Measurements from ENCODE around the gene CYP2J2. TPM values are rescaled to one million over a fixed set of nuclear protein-coding genes. Genes with fewer than 3 reads are reported as not detected.

The CYP2J2 gene
- total and polyA plus RNA-seq, 2 donors (not counting 1 experiment from before 2014, with no cell fraction given): 0.34 to 0.91 TPM

DNA sequence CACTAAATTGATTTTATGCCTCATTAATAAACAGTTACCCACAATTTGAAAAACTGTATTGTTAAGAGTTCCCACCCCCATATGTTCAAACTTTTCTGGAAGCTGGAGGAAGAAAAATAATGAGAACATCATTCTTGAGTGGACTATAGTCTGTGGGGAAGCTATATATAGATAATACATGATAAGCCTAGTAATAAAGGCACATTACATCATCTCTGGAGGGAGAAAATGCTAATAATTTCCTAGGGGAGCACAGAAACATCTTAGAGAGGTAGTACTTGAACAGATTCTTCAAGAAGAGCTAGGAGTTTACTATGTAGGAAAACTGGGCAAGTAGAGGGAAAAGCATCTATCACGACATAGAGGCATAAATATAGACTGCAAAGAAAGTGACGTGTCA, 19.6 kb downstream of the CYP2J2 start:
- no peak for DNase-seq
- H3K4me3 ChIP-seq (ENCODE audit: control extremely low read depth in 1 of 5, extremely low read depth in 1 of 5, insufficient read depth in 1 of 5, low read depth in 2 of 5, low read length in 4 of 5): no peak overlapping the region
- CTCF ChIA-PET: no interaction called here

DNA sequence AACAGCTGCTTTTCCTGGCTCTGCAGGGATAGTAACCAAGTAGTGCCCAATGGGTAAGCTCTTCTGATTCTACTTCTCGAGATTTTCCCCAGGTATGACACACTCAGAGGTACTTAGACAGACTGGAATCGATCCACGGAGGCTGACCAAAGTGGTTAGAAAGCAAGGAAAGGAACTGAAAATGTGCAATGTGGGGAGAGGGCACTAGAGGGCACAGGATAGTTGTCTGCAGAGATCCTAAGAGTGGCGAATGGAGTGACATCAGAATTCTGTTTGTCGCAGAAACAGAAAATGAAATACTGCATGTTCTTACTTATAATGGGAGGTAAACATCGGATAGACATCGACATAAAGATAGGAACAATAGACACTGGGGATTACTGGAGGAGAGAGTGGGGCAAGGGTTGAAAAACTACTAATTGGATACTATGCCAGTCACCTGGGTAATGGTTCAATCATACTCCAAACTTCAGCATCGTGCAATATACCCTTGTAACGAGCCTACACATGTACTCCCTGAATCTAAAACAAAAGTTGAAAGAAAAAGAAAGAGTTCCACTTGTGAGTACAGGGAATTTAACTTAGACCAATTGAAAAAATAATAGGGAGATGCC, 23.3 kb downstream of the CYP2J2 start:
- CTCF ChIA-PET: interaction anchor here (0.6 to 2.9 kb wide), 6 partner anchors 7 to 1154 kb away, joined by 3 to 30 read pairs (median 5); no protein-coding TSS in a partner anchor
- 42% methylated on average over 4 of the region's 9 CpGs for WGBS (ENCODE audit: insufficient coverage)

More for the DNA sequence above, 19.6 kb downstream of the CYP2J2 start:
- WGBS (ENCODE audit: insufficient coverage): 100% methylated on average over 2 of the region's 2 CpGs
- H3K27ac ChIP-seq (ENCODE audit: low read length in 2 of 2): no peak overlapping the region
- no peaks in the 10 kb centered on the region for H3K79me2 ChIP-seq (ENCODE audit: control insufficient read depth, insufficient read depth, low read length)
- H3K27ac Mint-ChIP-seq: no peak overlapping the region
- H3K4me3 Mint-ChIP-seq: no peak overlapping the region
- H3K27me3 Mint-ChIP-seq: peaks cover 1% of the 10 kb centered on the region
- H3K9ac ChIP-seq (ENCODE audit: low read length): no peak overlapping the region
- no peaks in the 10 kb centered on the region for H4K20me1 ChIP-seq (ENCODE audit: control insufficient read depth, insufficient read depth, low read length, poor library complexity, severe bottlenecking)
- H3K9me3 Mint-ChIP-seq (ENCODE audit: insufficient read depth): no peaks in the 10 kb centered on the region
- no peaks in the 10 kb centered on the region for H3K36me3 ChIP-seq (replicated peaks in 1 of 2; ENCODE audit: control extremely low read depth in 1 of 2, control insufficient read depth in 1 of 2, extremely low read depth in 1 of 2, insufficient read depth in 2 of 2, low read length in 1 of 2)
- no peaks in the 10 kb centered on the region for H3K9me3 ChIP-seq (ENCODE audit: control extremely low read depth in 1 of 3, control insufficient read depth in 2 of 3, insufficient read depth in 1 of 3, low read length in 2 of 3)
- TF ChIP-seq, protein P1, sequence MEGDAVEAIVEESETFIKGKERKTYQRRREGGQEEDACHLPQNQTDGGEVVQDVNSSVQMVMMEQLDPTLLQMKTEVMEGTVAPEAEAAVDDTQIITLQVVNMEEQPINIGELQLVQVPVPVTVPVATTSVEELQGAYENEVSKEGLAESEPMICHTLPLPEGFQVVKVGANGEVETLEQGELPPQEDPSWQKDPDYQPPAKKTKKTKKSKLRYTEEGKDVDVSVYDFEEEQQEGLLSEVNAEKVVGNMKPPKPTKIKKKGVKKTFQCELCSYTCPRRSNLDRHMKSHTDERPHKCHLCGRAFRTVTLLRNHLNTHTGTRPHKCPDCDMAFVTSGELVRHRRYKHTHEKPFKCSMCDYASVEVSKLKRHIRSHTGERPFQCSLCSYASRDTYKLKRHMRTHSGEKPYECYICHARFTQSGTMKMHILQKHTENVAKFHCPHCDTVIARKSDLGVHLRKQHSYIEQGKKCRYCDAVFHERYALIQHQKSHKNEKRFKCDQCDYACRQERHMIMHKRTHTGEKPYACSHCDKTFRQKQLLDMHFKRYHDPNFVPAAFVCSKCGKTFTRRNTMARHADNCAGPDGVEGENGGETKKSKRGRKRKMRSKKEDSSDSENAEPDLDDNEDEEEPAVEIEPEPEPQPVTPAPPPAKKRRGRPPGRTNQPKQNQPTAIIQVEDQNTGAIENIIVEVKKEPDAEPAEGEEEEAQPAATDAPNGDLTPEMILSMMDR (IDR thresholded peaks at IDR 0.05): no peak
- TF ChIP-seq EZH2 (IDR thresholded peaks at IDR 0.05; ENCODE audit: borderline replicate concordance, insufficient read depth, low read depth, low read length, poor library complexity, severe bottlenecking): no peak
- peaks cover 4% of the 10 kb centered on the region for H3K4me1 Mint-ChIP-seq
- POLR2A ChIA-PET: no interaction called here
- no peaks in the 10 kb centered on the region for H3K27me3 ChIP-seq (replicated peaks in 1 of 4; ENCODE audit: control extremely low read depth in 1 of 4, control insufficient read depth in 3 of 4, insufficient read depth in 4 of 4, low read length in 3 of 4)
- no peak overlapping the region for H3K4me2 ChIP-seq (replicated peaks; ENCODE audit: low read depth, low read length, poor library complexity, severe bottlenecking)
- no peak overlapping the region for H2AFZ ChIP-seq (ENCODE audit: insufficient read depth, low read depth, low read length, poor library complexity, severe bottlenecking)
- intact Hi-C loops (cut with micrococcal nuclease): no loop called here
- no peaks in the 10 kb centered on the region for H3K4me1 ChIP-seq (ENCODE audit: control insufficient read depth in 2 of 2, insufficient read depth in 2 of 2, low read length in 2 of 2)
- no peak for ATAC-seq (ENCODE audit: low read depth)

More for the DNA sequence above, 23.3 kb downstream of the CYP2J2 start:
- no peak for TF ChIP-seq EZH2 (IDR thresholded peaks at IDR 0.05; ENCODE audit: borderline replicate concordance, insufficient read depth, low read depth, low read length, poor library complexity, severe bottlenecking)
- TF ChIP-seq, protein P1 (IDR thresholded peaks at IDR 0.05): peak; percentile 44
- Mint-ChIP-seq H3K4me1 (peaks cover 4% of the 10 kb centered on the region), H3K4me3 (no peak overlapping the region), H3K9me3 (ENCODE audit: insufficient read depth) (no peaks in the 10 kb centered on the region), H3K27ac (no peak overlapping the region), H3K27me3 (peaks cover 4% of the 10 kb centered on the region)
- no peaks in the 10 kb centered on the region for H3K79me2 ChIP-seq (ENCODE audit: control insufficient read depth, insufficient read depth, low read length)
- H3K27me3 ChIP-seq (replicated peaks in 1 of 4; ENCODE audit: control extremely low read depth in 1 of 4, control insufficient read depth in 3 of 4, insufficient read depth in 4 of 4, low read length in 3 of 4): no peaks in the 10 kb centered on the region
- POLR2A ChIA-PET: no interaction called here
- H3K4me1 ChIP-seq (ENCODE audit: control insufficient read depth in 2 of 2, insufficient read depth in 2 of 2, low read length in 2 of 2): no peaks in the 10 kb centered on the region
- no peaks in the 10 kb centered on the region for H4K20me1 ChIP-seq (ENCODE audit: control insufficient read depth, insufficient read depth, low read length, poor library complexity, severe bottlenecking)
- H3K9me3 ChIP-seq (ENCODE audit: control extremely low read depth in 1 of 3, control insufficient read depth in 2 of 3, insufficient read depth in 1 of 3, low read length in 2 of 3): no peaks in the 10 kb centered on the region
- intact Hi-C loops (cut with micrococcal nuclease): loop anchor here (1.0 kb wide), 1 partner anchor 44 kb away; no protein-coding TSS in a partner anchor
- no peak overlapping the region for H3K9ac ChIP-seq (ENCODE audit: low read length)
- H3K4me3 ChIP-seq (ENCODE audit: control extremely low read depth in 1 of 5, extremely low read depth in 1 of 5, insufficient read depth in 1 of 5, low read depth in 2 of 5, low read length in 4 of 5): no peak overlapping the region
- ATAC-seq (ENCODE audit: low read depth): no peak
- no peaks in the 10 kb centered on the region for H3K36me3 ChIP-seq (replicated peaks in 1 of 2; ENCODE audit: control extremely low read depth in 1 of 2, control insufficient read depth in 1 of 2, extremely low read depth in 1 of 2, insufficient read depth in 2 of 2, low read length in 1 of 2)
- H3K4me2 ChIP-seq (replicated peaks; ENCODE audit: low read depth, low read length, poor library complexity, severe bottlenecking): no peak overlapping the region
- no peak overlapping the region for H3K27ac ChIP-seq (ENCODE audit: low read length in 2 of 2)
- peak; percentile 26 for DNase-seq
- H2AFZ ChIP-seq (ENCODE audit: insufficient read depth, low read depth, low read length, poor library complexity, severe bottlenecking): no peak overlapping the region
